Adipose tissue (tissue), 3 donors: ENCODE data around the gene TNPO3. TPM values are rescaled to one million over a fixed set of nuclear protein-coding genes. Genes with fewer than 3 reads are reported as not detected.

Source experiments
- H3K27ac ChIP-seq: one replicate; pipeline ENCODE4 v1.5.1; 2013; ENCODE audit warnings: low read depth, low read length
- WGBS, 3 donors: extraction: QIAGEN DNeasy Blood & Tissue Kit; methylation state at CpG; one replicate each; pipeline ENCODE4 v1.1.7; 2013; 5-methylcytosine and 5-hydroxymethylcytosine counted together
- polyA plus RNA-seq, 3 donors: library from polyadenylated mRNA; stranded (reverse); fragments of 200-250 nt; gene quantifications; one replicate each; pipeline ENCODE4 v1.2.3, GENCODE V29; 2013
- donor health status: healthy with polysubstance abuse.
- donor health status: Bipolar disorder and iron deficiency.
- donor health status: healthy.

The TNPO3 gene
- polyA plus RNA-seq, 3 donors, result 13.0 to 16.3 (median 15.3) TPM

- 93 to 95% (median 93%) methylated on average over 2 of the region's 2 CpGs for WGBS, 3 donors
- H3K27ac ChIP-seq, result no peak overlapping the region
These were observed 61.5 kb downstream of the TNPO3 start for GRCh38 chr7:128993419-128993818.

- H3K27ac ChIP-seq, result no peak overlapping the region
- 84 to 86% (median 85%) methylated on average over 9 of the region's 9 CpGs for WGBS, 3 donors
These were observed 65.0 kb downstream of the TNPO3 start for GRCh38 chr7:128989961-128990360.

GRCh38 chr7:128988372-128988771 is 66.5 kb downstream of the TNPO3 start:
- H3K27ac ChIP-seq, result no peak overlapping the region

- H3K27ac ChIP-seq, result no peak overlapping the region
- 82 to 90% (median 89%) methylated on average over 3 of the region's 3 CpGs for WGBS, 3 donors
These were observed 68.3 kb downstream of the TNPO3 start for GRCh38 chr7:128986609-128987008.

GRCh38 chr7:128985660-128986059 is 69.3 kb downstream of the TNPO3 start:
- no peak overlapping the region for H3K27ac ChIP-seq

- 98 to 99% (median 99%) methylated on average over 2 of the region's 2 CpGs for WGBS, 3 donors
- H3K27ac ChIP-seq, result no peak overlapping the region
These were observed 72.8 kb downstream of the TNPO3 start for GRCh38 chr7:128982105-128982504.

GRCh38 chr7:128974241-128974934 is 80.5 kb downstream of the TNPO3 start:
- 83 to 90% (median 88%) methylated on average over 7 of the region's 7 CpGs for WGBS, 3 donors
- H3K27ac ChIP-seq, result no peak overlapping the region

GRCh38 chr7:128968624-128969023 is 86.3 kb downstream of the TNPO3 start:
- WGBS, 3 donors, result 85 to 98% (median 88%) methylated on average over 1 of the region's 1 CpG

GRCh38 chr7:128963327-128963757 is 91.6 kb downstream of the TNPO3 start:
- no peak overlapping the region for H3K27ac ChIP-seq
- 86 to 94% (median 91%) methylated on average over 1 of the region's 1 CpG for WGBS, 3 donors

More at GRCh38 chr7:128968624-128969023, 86.3 kb downstream of the TNPO3 start:
- H3K27ac ChIP-seq, result no peak overlapping the region

- no peak overlapping the region for H3K27ac ChIP-seq
These were observed 92.0 kb downstream of the TNPO3 start for GRCh38 chr7:128962899-128963298.

GRCh38 chr7:128961030-128961659 is 93.8 kb downstream of the TNPO3 start:
- WGBS, 3 donors, result 86 to 89% (median 89%) methylated on average over 8 of the region's 8 CpGs
- no peak overlapping the region for H3K27ac ChIP-seq

- H3K27ac ChIP-seq, result no peak overlapping the region
- 94 to 96% (median 95%) methylated on average over 4 of the region's 4 CpGs for WGBS, 3 donors
These were observed 95.6 kb downstream of the TNPO3 start for GRCh38 chr7:128959296-128959695.

GRCh38 chr7:128955981-128956380 is 98.9 kb downstream of the TNPO3 start:
- no peak overlapping the region for H3K27ac ChIP-seq

GRCh38 chr7:128954830-128955802 is 99.8 kb downstream of the TNPO3 start:
- H3K27ac ChIP-seq, result no peak overlapping the region
- 72 to 75% (median 73%) methylated on average over 15 of the region's 15 CpGs for WGBS, 3 donors

- 85 to 91% (median 85%) methylated on average over 2 of the region's 2 CpGs for WGBS, 3 donors
- no peak overlapping the region for H3K27ac ChIP-seq
These were observed 100.8 kb downstream of the TNPO3 start for GRCh38 chr7:128954150-128954549.

- H3K27ac ChIP-seq, result no peak overlapping the region
- WGBS, 3 donors, result 46 to 75% (median 59%) methylated on average over 5 of the region's 5 CpGs
These were observed 103.6 kb downstream of the TNPO3 start for GRCh38 chr7:128951296-128951695.

- WGBS, 3 donors, result 64 to 89% (median 82%) methylated on average over 4 of the region's 4 CpGs
- no peak overlapping the region for H3K27ac ChIP-seq
These were observed 105.7 kb downstream of the TNPO3 start for GRCh38 chr7:128948976-128949760.

- H3K27ac ChIP-seq, result no peak overlapping the region
- 57 to 84% (median 64%) methylated on average over 12 of the region's 12 CpGs for WGBS, 3 donors
These were observed 106.5 kb downstream of the TNPO3 start for GRCh38 chr7:128948312-128948973.
